ENCODE results near the gene WDFY1.
A peak's percentile ranks its signal among the peaks of the same experiment; 100 is the strongest.

WDFY1 gene

GRCh38 chr2:223944703-223945531 is at the start of gene WDFY1:
Gene WDFY1 (minus strand): TSS chr2:223945335. CDS start chr2:223945284, 51 bp downstream.
- peak; percentile 88 for DNase-seq

- DNase-seq = no peak
Observed at GRCh38 chr2:223994562-223995162, 49.5 kb upstream of the WDFY1 start.

GRCh38 chr2:223993634-223994232 is 48.6 kb upstream of the WDFY1 start:
- peak; percentile 72 for DNase-seq

- no peak for DNase-seq
Observed at GRCh38 chr2:223991611-223992010, 46.5 kb upstream of the WDFY1 start.

GRCh38 chr2:223989856-223990232 is 44.7 kb upstream of the WDFY1 start:
- DNase-seq = no peak

- no peak for DNase-seq
Observed at GRCh38 chr2:223989206-223989855, 44.2 kb upstream of the WDFY1 start.

- DNase-seq = no peak
Observed at GRCh38 chr2:223981241-223981640, 36.1 kb upstream of the WDFY1 start.

GRCh38 chr2:223980803-223981202 is 35.7 kb upstream of the WDFY1 start:
- no peak for DNase-seq

- no peak for DNase-seq
Observed at GRCh38 chr2:223980397-223980735, 35.2 kb upstream of the WDFY1 start.

- no peak for DNase-seq
Observed at GRCh38 chr2:223979730-223980396, 34.7 kb upstream of the WDFY1 start.

GRCh38 chr2:223978451-223978850 is 33.3 kb upstream of the WDFY1 start:
- DNase-seq = no peak

- DNase-seq = no peak
Observed at GRCh38 chr2:223976635-223977226, 31.6 kb upstream of the WDFY1 start.

GRCh38 chr2:223973606-223974005 is 28.5 kb upstream of the WDFY1 start:
- DNase-seq = no peak

GRCh38 chr2:223972656-223973102 is 27.5 kb upstream of the WDFY1 start:
- DNase-seq = no peak

- no peak for DNase-seq
Observed at GRCh38 chr2:223971731-223972130, 26.6 kb upstream of the WDFY1 start.

GRCh38 chr2:223970343-223971128 is 25.4 kb upstream of the WDFY1 start:
- DNase-seq = peak; percentile 65

GRCh38 chr2:223969856-223970255 is 24.7 kb upstream of the WDFY1 start:
- DNase-seq = no peak

GRCh38 chr2:223969315-223969714 is 24.2 kb upstream of the WDFY1 start:
- no peak for DNase-seq

GRCh38 chr2:223967981-223968380 is 22.8 kb upstream of the WDFY1 start:
- no peak for DNase-seq

- no peak for DNase-seq
Observed at GRCh38 chr2:223959688-223960087, 14.6 kb upstream of the WDFY1 start.

- DNase-seq = peak; percentile 97
Observed at GRCh38 chr2:223957092-223957851, 12.1 kb upstream of the WDFY1 start, which contains the start of gene MRPL44. Gene MRPL44 (plus strand): TSS chr2:223957463. CDS start chr2:223957473, 10 bp downstream.

Measured in stimulated activated CD4-positive, alpha-beta T cell treated with anti-CD3 and anti-CD28 coated beads, Interleukin-15, amount 100 ng/mL, for 24 hours (primary cell).